ENCODE results near the gene CFAP65.

CFAP65 gene

GRCh38 chr2:218991674-218992168 is 49.6 kb downstream of the CFAP65 start:
- DNase-seq = no peak

- no peak for DNase-seq
Observed at GRCh38 chr2:218990612-218991011, 50.7 kb downstream of the CFAP65 start.

- no peak for DNase-seq
Observed at GRCh38 chr2:218990052-218990451, 51.3 kb downstream of the CFAP65 start.

GRCh38 chr2:218988650-218989049 is 52.7 kb downstream of the CFAP65 start:
- no peak for DNase-seq

GRCh38 chr2:218988164-218988563 is 53.2 kb downstream of the CFAP65 start:
- no peak for DNase-seq

- no peak for DNase-seq
Observed at GRCh38 chr2:218986148-218986761, 55.1 kb downstream of the CFAP65 start.

- DNase-seq = no peak
Observed at GRCh38 chr2:218985325-218986091, 55.8 kb downstream of the CFAP65 start.

- DNase-seq = no peak
Observed at GRCh38 chr2:218985021-218985324, 56.3 kb downstream of the CFAP65 start, which contains the start of gene FEV. Gene FEV (minus strand): TSS chr2:218985184. CDS start chr2:218985075, 109 bp downstream.

- no peak for DNase-seq
Observed at GRCh38 chr2:218984239-218985020, 56.9 kb downstream of the CFAP65 start.

- DNase-seq = no peak
Observed at GRCh38 chr2:218983934-218984238, 57.4 kb downstream of the CFAP65 start.

- no peak for DNase-seq
Observed at GRCh38 chr2:218983263-218983933, 57.9 kb downstream of the CFAP65 start.

GRCh38 chr2:218982586-218983262 is 58.6 kb downstream of the CFAP65 start:
- no peak for DNase-seq

- DNase-seq = no peak
Observed at GRCh38 chr2:218981881-218982585, 59.3 kb downstream of the CFAP65 start.

GRCh38 chr2:218981390-218981880 is 59.9 kb downstream of the CFAP65 start:
- peak; percentile 67 for DNase-seq

GRCh38 chr2:218980735-218981389 is 60.5 kb downstream of the CFAP65 start:
- peak; percentile 73 for DNase-seq

- peak; percentile 93 for DNase-seq
Observed at GRCh38 chr2:218979846-218980734, 61.2 kb downstream of the CFAP65 start.

- no peak for DNase-seq
Observed at GRCh38 chr2:218975060-218975777, 66.1 kb downstream of the CFAP65 start.

- no peak for DNase-seq
Observed at GRCh38 chr2:218970894-218971293, 70.4 kb downstream of the CFAP65 start.

- DNase-seq = no peak
Observed at GRCh38 chr2:218964041-218964771, 77.1 kb downstream of the CFAP65 start.
